NCI-H526 treated with DMSO at 0.1 percent for 48 hours (cell line): ENCODE data around the gene CROT.
A peak's percentile ranks its signal among the peaks of the same experiment; 100 is the strongest.

Source experiments
- DNase-seq: peaks from one replicate; lab custom pipeline; 2025; lab: John Stamatoyannopoulos, UW

CROT gene

GRCh38 chr7:87413951-87414793 is 68.7 kb downstream of the CROT start:
- no peak for DNase-seq

- DNase-seq, result no peak
These were observed 69.3 kb downstream of the CROT start for GRCh38 chr7:87414794-87415188.

GRCh38 chr7:87416682-87417587 is 71.5 kb downstream of the CROT start:
- DNase-seq, result peak; percentile 70

- no peak for DNase-seq
These were observed 74.7 kb downstream of the CROT start for GRCh38 chr7:87420173-87420572.

- no peak for DNase-seq
These were observed 78.6 kb downstream of the CROT start for GRCh38 chr7:87424075-87424474.

- no peak for DNase-seq
These were observed 80.7 kb downstream of the CROT start for GRCh38 chr7:87426160-87426559.

- no peak for DNase-seq
These were observed 81.8 kb downstream of the CROT start for GRCh38 chr7:87427288-87427687.

GRCh38 chr7:87432536-87432935 is 87.1 kb downstream of the CROT start:
- DNase-seq, result no peak

GRCh38 chr7:87435546-87435945 is 90.1 kb downstream of the CROT start:
- DNase-seq, result no peak

GRCh38 chr7:87445897-87446296 is 100.4 kb downstream of the CROT start:
- no peak for DNase-seq

GRCh38 chr7:87447116-87447635 is 101.7 kb downstream of the CROT start:
- DNase-seq, result no peak

GRCh38 chr7:87448388-87448787 is 102.9 kb downstream of the CROT start:
- DNase-seq, result no peak
